Right lobe of liver (tissue), 6 donors: ENCODE measurements around the gene RPUSD1. TPM values are rescaled to one million over a fixed set of nuclear protein-coding genes. Genes with fewer than 3 reads are reported as not detected.

Experiments used
- ATAC-seq, 4 donors: fragments of 200-7000 bp; cut with Tn5 transposase; one replicate each; pipeline ENCODE4 v1.9.1; 2020; ENCODE audit warnings: mild to moderate bottlenecking in 4 of 4, moderate library complexity in 4 of 4
- DNase-seq, 3 donors: peaks; one replicate each; pipeline ENCODE4 v3.0.0-alpha.2; 2020
- H3K27ac ChIP-seq, 3 donors: fragments of 200-600 bp; one replicate each; pipeline ENCODE4 v1.8.0; 2022
- H3K27me3 ChIP-seq, 2 donors: fragments of 200-600 bp; one replicate each; pipeline ENCODE4 v1.8.0; 2022
- H3K36me3 ChIP-seq, 4 donors: fragments of 200-600 bp; sonication (generic) in 1 of 4; one replicate each; pipeline versions ENCODE4 v1.5.1 to v1.8.0; 2017 to 2022; ENCODE audit warnings: control low read depth in 1 of 4
- H3K4me1 ChIP-seq, 4 donors: fragments of 200-600 bp; sonication (generic) in 1 of 4; one replicate each; pipeline versions ENCODE4 v1.5.1 to v1.8.0; 2017 to 2022; ENCODE audit warnings: control low read depth in 1 of 4
- H3K4me3 ChIP-seq, 3 donors: fragments of 200-600 bp; one replicate each; pipeline ENCODE4 v1.8.0; 2022
- H3K9me3 ChIP-seq, 4 donors: fragments of 200-600 bp; sonication (generic) in 1 of 4; one replicate each; pipeline versions ENCODE4 v1.5.1 to v1.8.0; 2017 to 2022; ENCODE audit warnings: control low read depth in 1 of 4
- CTCF ChIP-seq, 4 donors: fragments of 200-600 bp in 3 of 4; fragments of 450-650 bp in 1 of 4; IDR thresholded peaks; one replicate each; pipeline versions ENCODE4 v1.5.1 to v1.8.0; 2016 to 2022; ENCODE audit warnings: antibody characterized with exemption in 4 of 4, mild to moderate bottlenecking in 2 of 4
- POLR2A ChIP-seq: fragments of 450-650 bp; IDR thresholded peaks from one replicate; pipeline ENCODE4 v1.6.1; 2017; ENCODE audit warnings: antibody characterized with exemption, mild to moderate bottlenecking
- WGBS: methylation state at CpG from one replicate; pipeline ENCODE4 v1.1.6; 2018; ENCODE audit warnings: low coverage, low lambda C conversion rate; ENCODE audit not compliant: insufficient coverage; ENCODE audit errors: missing lambda C conversion rate; 5-methylcytosine and 5-hydroxymethylcytosine counted together
- intact Hi-C, 2 donors: fragments of 100-400 bp; cut with DNase I; formaldehyde crosslinking; loops; one replicate each; pipeline versions ENCODE4 v1.11.2 to v1.14.1; 2022
- total RNA-seq, 6 experiments: library from RNA; depleted of rRNA in 2 of 6; stranded (reverse); fragments of >200 nt in 2 of 6; fragmentation: NEBNext Ultra II Directional in 3 of 6; extraction: Animal tissue kit (Norgen Biotek cat#: 25700) in 3 of 6; gene quantifications; one replicate each; pipeline versions ENCODE4 v1.1.0 to v1.2.4, GENCODE V29; 2016 to 2023
- donor health status: DM: no; HTN: yes; CAD: no.
- donor health status: DM: no; HTN: no; CAD: no.
- donor health status: DM: no; HTN: no; CAD: no.
- donor health status: DM: no; HTN: yes; CAD: no.
- donor health status: DM: no; HTN: yes; CAD: no.

The RPUSD1 gene
- total RNA-seq, 6 experiments from 2014 or later = 5.1 to 16.2 (median 6.6) TPM

GRCh38 chr16:832652-833336 lies 44.6 kb upstream of the RPUSD1 start:
- Histone ChIP-seq H3K4me3 (no peak overlapping the region), H3K4me1 (no peaks in the 10 kb centered on the region), H3K36me3 (no peaks in the 10 kb centered on the region), H3K9me3 (no peaks in the 10 kb centered on the region), H3K27me3 (no peaks in the 10 kb centered on the region), H3K27ac (no peak overlapping the region)
- WGBS = 50% methylated on average over 2 of the region's 35 CpGs
- no peak for DNase-seq
- TF ChIP-seq POLR2A (no peak), CTCF (IDR thresholded peaks at IDR 0.05) (no peak)
- no peak for ATAC-seq
- intact Hi-C loops = no loop called here

GRCh38 chr16:831571-832413 lies 43.6 kb upstream of the RPUSD1 start:
- H3K27ac ChIP-seq = no peak overlapping the region
- WGBS = 65% methylated on average over 6 of the region's 27 CpGs
- intact Hi-C loops = no loop called here

GRCh38 chr16:830871-831570 lies 42.8 kb upstream of the RPUSD1 start:
- H3K27me3 ChIP-seq = no peaks in the 10 kb centered on the region
- H3K36me3 ChIP-seq = no peaks in the 10 kb centered on the region
- 52% methylated on average over 18 of the region's 24 CpGs for WGBS
- ATAC-seq (no peak), DNase-seq (no peak)
- no peaks in the 10 kb centered on the region for H3K4me1 ChIP-seq
- no peak overlapping the region for H3K4me3 ChIP-seq
- no peaks in the 10 kb centered on the region for H3K9me3 ChIP-seq
- no peak for TF ChIP-seq CTCF (IDR thresholded peaks at IDR 0.05)
- no peak overlapping the region for H3K27ac ChIP-seq
- intact Hi-C loops = no loop called here

More at GRCh38 chr16:831571-832413, 43.6 kb upstream of the RPUSD1 start:
- DNase-seq (no peak), ATAC-seq (no peak)
- TF ChIP-seq CTCF (IDR thresholded peaks at IDR 0.05) (no peak), POLR2A (no peak)
- Histone ChIP-seq H3K4me1 (no peaks in the 10 kb centered on the region), H3K27me3 (no peaks in the 10 kb centered on the region), H3K9me3 (no peaks in the 10 kb centered on the region), H3K36me3 (no peaks in the 10 kb centered on the region), H3K4me3 (no peak overlapping the region)

GRCh38 chr16:830107-830870 lies 42.1 kb upstream of the RPUSD1 start:
- no peaks in the 10 kb centered on the region for H3K36me3 ChIP-seq
- TF ChIP-seq CTCF (IDR thresholded peaks at IDR 0.05) = no peak
- TF ChIP-seq POLR2A = no peak
- no peaks in the 10 kb centered on the region for H3K4me1 ChIP-seq
- no peaks in the 10 kb centered on the region for H3K9me3 ChIP-seq
- intact Hi-C loops = no loop called here
- ATAC-seq = no peak
- no peaks in the 10 kb centered on the region for H3K27me3 ChIP-seq
- DNase-seq = no peak
- no peak overlapping the region for H3K4me3 ChIP-seq
- H3K27ac ChIP-seq = no peak overlapping the region
- WGBS = 67% methylated on average over 16 of the region's 43 CpGs
